Loucy (cell line): ENCODE data around the gene MLXIPL.

ENCODE experiments used
- H2AFZ ChIP-seq: fragments of 200-600 bp; sonication (generic); 2 replicates; pipeline ENCODE4 v1.6.0; 2016; ENCODE audit warnings: antibody characterized with exemption, mild to moderate bottlenecking, low read length, moderate library complexity
- H3F3A ChIP-seq: fragments of 200-600 bp; 2 replicates; pipeline ENCODE4 v1.6.0; 2016; ENCODE audit warnings: antibody characterized with exemption, low read depth, mild to moderate bottlenecking
- H3K27me3 ChIP-seq: fragments of 200-600 bp; sonication (generic); 2 replicates; pipeline ENCODE4 v1.6.1; 2014; ENCODE audit warnings: low read length, mild to moderate bottlenecking; ENCODE audit not compliant: insufficient read depth, poor library complexity, severe bottlenecking
- H3K36me3 ChIP-seq: fragments of 200-600 bp; sonication (generic); 2 replicates; pipeline ENCODE4 v1.6.1; 2016; ENCODE audit warnings: low read length; ENCODE audit not compliant: insufficient read depth
- H3K4me1 ChIP-seq: fragments of 200-600 bp; sonication (generic); 2 replicates; pipeline ENCODE4 v1.5.1; 2014; ENCODE audit warnings: low read length, mild to moderate bottlenecking; ENCODE audit not compliant: insufficient read depth, poor library complexity, severe bottlenecking
- H3K4me2 ChIP-seq: fragments of 200-600 bp; sonication (generic); 2 replicates; pipeline ENCODE4 v1.6.0; 2014; ENCODE audit warnings: antibody characterized with exemption, low read length, low read depth, mild to moderate bottlenecking; ENCODE audit not compliant: poor library complexity, severe bottlenecking
- H3K4me3 ChIP-seq: fragments of 200-600 bp; sonication (generic); 2 replicates; pipeline ENCODE4 v1.5.1; 2014; ENCODE audit warnings: low read length, mild to moderate bottlenecking, mixed read lengths; ENCODE audit not compliant: poor library complexity, severe bottlenecking
- H3K79me2 ChIP-seq: fragments of 200-600 bp; sonication (generic); 2 replicates; pipeline ENCODE4 v1.6.1; 2014; ENCODE audit warnings: low read length; ENCODE audit not compliant: insufficient read depth
- H3K9ac ChIP-seq: fragments of 200-600 bp; sonication (generic); 2 replicates; pipeline ENCODE4 v1.6.0; 2014; ENCODE audit warnings: mild to moderate bottlenecking, low read depth, low read length, moderate library complexity; ENCODE audit not compliant: poor library complexity, severe bottlenecking
- H3K9me2 ChIP-seq: fragments of 200-600 bp; sonication (generic); replicated peaks from 2 replicates; pipeline ENCODE4 v1.6.1; 2016; ENCODE audit warnings: low read depth, low read length, mixed read lengths
- H3K9me3 ChIP-seq: fragments of 200-600 bp; sonication (generic); 2 replicates; pipeline ENCODE4 v1.6.1; 2014; ENCODE audit warnings: mild to moderate bottlenecking, antibody characterized with exemption, low read length, low read depth; ENCODE audit not compliant: insufficient read depth
- H4K20me1 ChIP-seq: fragments of 200-600 bp; sonication (generic); 2 replicates; pipeline ENCODE4 v1.6.0; 2014; ENCODE audit warnings: antibody characterized with exemption, low read length, mild to moderate bottlenecking; ENCODE audit not compliant: insufficient read depth, poor library complexity, severe bottlenecking
- CTCF ChIP-seq: fragments of 200-600 bp; sonication (generic); conservative IDR thresholded peaks from 2 replicates; pipeline ENCODE4 v1.5.1; 2014; ENCODE audit warnings: mild to moderate bottlenecking, antibody characterized with exemption, low read length
- EZH2phosphoT487 ChIP-seq: fragments of 200-600 bp; IDR thresholded peaks from 2 replicates; pipeline ENCODE4 v1.6.1; 2018; ENCODE audit warnings: antibody characterized with exemption, mild to moderate bottlenecking, moderate library complexity, borderline replicate concordance

MLXIPL gene

GRCh38 chr7:73596191-73597065, 27.9 kb downstream of the MLXIPL start:
- no peaks in the 10 kb centered on the region for H3F3A ChIP-seq
- H3K9me2 ChIP-seq, result no peaks in the 10 kb centered on the region
- no peak overlapping the region for H3K4me3 ChIP-seq
- H3K9me3 ChIP-seq, result no peaks in the 10 kb centered on the region
- no peak overlapping the region for H2AFZ ChIP-seq
- no peak overlapping the region for H3K9ac ChIP-seq
- H4K20me1 ChIP-seq, result no peaks in the 10 kb centered on the region
- H3K4me2 ChIP-seq, result no peak overlapping the region
- H3K4me1 ChIP-seq, result no peaks in the 10 kb centered on the region
- H3K36me3 ChIP-seq, result no peaks in the 10 kb centered on the region
- H3K79me2 ChIP-seq, result no peaks in the 10 kb centered on the region
- no peaks in the 10 kb centered on the region for H3K27me3 ChIP-seq
- no peak for TF ChIP-seq EZH2phosphoT487
- TF ChIP-seq CTCF, result no peak

- no peaks in the 10 kb centered on the region for H3K9me2 ChIP-seq
- H4K20me1 ChIP-seq, result no peaks in the 10 kb centered on the region
- H3K9me3 ChIP-seq, result no peaks in the 10 kb centered on the region
- H3K9ac ChIP-seq, result no peak overlapping the region
- H3K27me3 ChIP-seq, result no peaks in the 10 kb centered on the region
- H3K36me3 ChIP-seq, result no peaks in the 10 kb centered on the region
- TF ChIP-seq CTCF, result no peak
- no peak for TF ChIP-seq EZH2phosphoT487
- no peaks in the 10 kb centered on the region for H3K4me1 ChIP-seq
- no peak overlapping the region for H3K4me3 ChIP-seq
- H3K79me2 ChIP-seq, result no peaks in the 10 kb centered on the region
- H3F3A ChIP-seq, result no peaks in the 10 kb centered on the region
- H3K4me2 ChIP-seq, result no peak overlapping the region
- H2AFZ ChIP-seq, result no peak overlapping the region
These were observed 29.0 kb downstream of the MLXIPL start for GRCh38 chr7:73595358-73595757.

- Histone ChIP-seq H3K9ac (no peak overlapping the region), H3K4me2 (no peak overlapping the region), H3F3A (no peaks in the 10 kb centered on the region), H4K20me1 (no peaks in the 10 kb centered on the region), H3K4me3 (no peak overlapping the region), H2AFZ (no peak overlapping the region), H3K9me3 (no peaks in the 10 kb centered on the region), H3K9me2 (no peaks in the 10 kb centered on the region), H3K27me3 (no peaks in the 10 kb centered on the region), H3K79me2 (no peaks in the 10 kb centered on the region), H3K4me1 (no peaks in the 10 kb centered on the region), H3K36me3 (no peaks in the 10 kb centered on the region)
- TF ChIP-seq EZH2phosphoT487 (no peak), CTCF (no peak; the same call in 1 of the 2 replicates)
These were observed 30.9 kb downstream of the MLXIPL start for GRCh38 chr7:73593207-73594045.
